ENCODE results near the gene OR7C2.

OR7C2 gene

GRCh38 chr19:14979476-14980255 is 38.4 kb downstream of the OR7C2 start, which contains the start of gene SLC1A6:
Gene SLC1A6, minus strand, starts transcription at chr19:14979864. Its CDS starts 6,954 bp downstream, at chr19:14972910.
- no peak for DNase-seq

- no peak for DNase-seq
These were observed 43.8 kb downstream of the OR7C2 start for GRCh38 chr19:14985133-14985532.

Measured in fibroblast of upper back skin (primary cell).